Lung microvascular endothelial cell (primary cell): ENCODE results near the gene POLR2L. TPM values are rescaled to one million over a fixed set of nuclear protein-coding genes. Genes with fewer than 3 reads are reported as not detected.

ENCODE experiments used
- DNase-seq, 2 donors: peaks; one replicate each; pipeline versions ENCODE4 v3.0.0 to v3.0.0-alpha.2; 2010; ENCODE audit warnings: low read depth in 2 of 2
- total RNA-seq: library from RNA; depleted of rRNA; stranded (reverse); fragments of >200 nt; gene quantifications from 2 replicates; pipeline ENCODE4 v1.2.1, GENCODE V29; 2014

The POLR2L gene
- total RNA-seq, 1 donor from 2014 or later: 284 TPM

DNA sequence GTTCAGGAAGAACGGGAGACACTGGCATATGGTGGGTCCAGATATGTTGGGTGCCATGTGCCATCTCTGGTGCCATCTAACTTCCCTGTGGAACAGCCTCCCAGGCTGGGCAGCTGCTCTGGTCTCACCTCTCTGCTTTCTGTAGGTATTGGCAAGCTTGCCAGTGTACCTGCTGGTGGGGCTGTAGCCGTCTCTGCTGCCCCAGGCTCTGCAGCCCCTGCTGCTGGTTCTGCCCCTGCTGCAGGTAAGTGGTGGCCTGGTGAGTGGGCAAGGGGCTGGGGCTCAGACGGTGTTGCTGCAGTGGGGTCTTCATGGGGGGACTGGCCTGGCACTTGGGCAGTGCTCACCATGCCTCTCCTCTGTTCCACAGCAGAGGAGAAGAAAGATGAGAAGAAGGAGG is 29.9 kb downstream of the POLR2L start:
- no peak for DNase-seq

DNA sequence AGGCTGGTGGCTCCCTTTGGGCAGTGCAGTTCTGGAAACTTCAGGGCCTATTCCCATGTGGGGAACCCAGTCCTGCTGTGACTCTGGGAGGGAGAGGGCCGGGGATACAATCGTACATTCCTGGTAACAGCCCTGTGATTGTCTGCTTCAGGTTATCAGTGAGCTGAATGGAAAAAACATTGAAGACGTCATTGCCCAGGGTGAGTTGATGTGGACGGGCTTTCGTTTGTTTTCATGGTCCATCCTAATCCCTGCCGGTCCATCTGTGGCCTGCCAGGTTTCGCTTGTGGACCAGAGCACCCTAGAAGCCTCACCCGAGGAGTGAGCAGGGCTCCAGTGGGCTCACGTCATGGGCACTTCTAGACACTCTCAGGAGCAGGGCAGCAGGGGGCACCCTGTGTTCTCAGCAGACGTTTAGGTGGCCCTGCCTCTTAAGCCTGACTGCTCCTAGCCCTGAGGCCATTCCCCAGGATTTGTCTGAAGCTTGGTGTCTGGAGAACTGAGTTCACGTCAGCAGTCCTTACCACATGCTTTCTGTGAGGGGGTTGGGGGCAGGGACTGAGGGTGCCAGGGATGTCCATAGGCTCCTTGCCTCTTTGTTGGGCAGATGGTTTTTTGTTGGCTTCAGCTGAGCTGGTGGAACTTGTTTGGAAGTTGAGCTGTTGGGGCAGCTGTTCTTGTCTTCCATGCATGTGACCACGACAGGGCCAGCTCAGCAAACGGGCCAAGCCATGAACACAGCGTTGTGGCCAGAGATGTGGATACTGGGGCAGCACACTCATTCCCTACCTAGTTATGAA is 30.7 kb downstream of the POLR2L start:
- DNase-seq: peak in 1 of 2 donors; percentile 59

DNA sequence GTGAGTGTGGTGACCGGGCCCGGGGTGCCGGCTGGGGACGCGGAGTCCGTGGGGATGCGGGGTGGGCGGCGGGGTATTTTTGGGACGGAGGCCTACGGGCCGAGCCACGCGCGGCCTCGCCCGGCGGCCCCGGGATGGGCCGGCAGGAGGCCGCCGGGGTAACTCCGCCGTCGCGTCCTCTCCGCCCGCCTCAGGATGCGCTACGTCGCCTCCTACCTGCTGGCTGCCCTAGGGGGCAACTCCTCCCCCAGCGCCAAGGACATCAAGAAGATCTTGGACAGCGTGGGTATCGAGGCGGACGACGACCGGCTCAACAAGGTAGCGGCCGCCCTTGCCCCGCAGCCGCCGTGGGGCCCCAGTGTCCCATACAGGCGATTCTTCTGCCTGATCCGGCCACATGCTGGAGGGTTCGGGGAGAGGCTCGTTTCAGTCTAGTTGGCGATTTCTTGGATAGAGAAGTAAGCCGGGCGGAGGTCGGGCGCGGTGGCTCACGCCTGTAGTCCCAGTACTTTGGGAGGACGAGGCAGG is 32.2 kb downstream of the POLR2L start:
- no peak for DNase-seq

DNA sequence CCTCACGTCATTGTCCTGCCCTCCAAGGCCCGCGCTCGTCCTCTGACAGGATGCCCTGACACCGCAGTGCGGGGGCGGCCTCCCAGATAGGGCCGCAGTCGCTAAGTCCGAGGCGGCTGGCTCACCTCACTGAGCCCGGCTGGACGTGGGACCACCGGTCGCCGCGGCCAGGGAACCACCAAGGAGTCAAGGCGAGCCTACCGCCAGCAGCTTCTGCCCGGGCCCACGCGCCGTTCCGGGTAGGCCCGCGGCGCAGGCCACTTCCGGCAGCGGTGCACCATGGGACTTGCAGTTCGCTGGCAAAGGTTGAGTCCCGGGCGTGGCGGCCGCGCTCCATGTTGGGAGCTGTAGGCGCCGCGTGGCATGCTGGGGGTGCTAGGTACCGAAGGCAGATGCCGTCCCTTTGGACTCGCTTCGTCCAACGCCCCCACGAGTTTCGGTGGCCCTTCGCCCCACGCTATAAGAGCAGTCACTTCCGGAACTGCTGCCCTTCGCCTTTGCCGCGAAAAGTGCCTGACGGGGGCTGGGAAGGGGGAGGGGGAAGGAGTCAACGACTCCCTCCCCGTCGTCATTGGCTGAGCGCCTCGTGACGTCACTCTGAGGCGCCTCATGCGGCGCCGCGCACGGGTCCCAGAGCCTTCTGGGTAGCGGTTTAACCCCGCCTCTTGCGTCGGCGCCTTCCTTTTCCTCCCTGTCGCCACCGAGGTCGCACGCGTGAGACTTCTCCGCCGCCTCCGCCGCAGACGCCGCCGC is 32.9 kb downstream of the POLR2L start, which contains the start of gene RPLP2:
Gene RPLP2 (plus strand): TSS at position 681 of the 753 bp plus-strand sequence. CDS start 268 bp downstream, outside the sequence.
- peak; percentile 98 for DNase-seq

DNA sequence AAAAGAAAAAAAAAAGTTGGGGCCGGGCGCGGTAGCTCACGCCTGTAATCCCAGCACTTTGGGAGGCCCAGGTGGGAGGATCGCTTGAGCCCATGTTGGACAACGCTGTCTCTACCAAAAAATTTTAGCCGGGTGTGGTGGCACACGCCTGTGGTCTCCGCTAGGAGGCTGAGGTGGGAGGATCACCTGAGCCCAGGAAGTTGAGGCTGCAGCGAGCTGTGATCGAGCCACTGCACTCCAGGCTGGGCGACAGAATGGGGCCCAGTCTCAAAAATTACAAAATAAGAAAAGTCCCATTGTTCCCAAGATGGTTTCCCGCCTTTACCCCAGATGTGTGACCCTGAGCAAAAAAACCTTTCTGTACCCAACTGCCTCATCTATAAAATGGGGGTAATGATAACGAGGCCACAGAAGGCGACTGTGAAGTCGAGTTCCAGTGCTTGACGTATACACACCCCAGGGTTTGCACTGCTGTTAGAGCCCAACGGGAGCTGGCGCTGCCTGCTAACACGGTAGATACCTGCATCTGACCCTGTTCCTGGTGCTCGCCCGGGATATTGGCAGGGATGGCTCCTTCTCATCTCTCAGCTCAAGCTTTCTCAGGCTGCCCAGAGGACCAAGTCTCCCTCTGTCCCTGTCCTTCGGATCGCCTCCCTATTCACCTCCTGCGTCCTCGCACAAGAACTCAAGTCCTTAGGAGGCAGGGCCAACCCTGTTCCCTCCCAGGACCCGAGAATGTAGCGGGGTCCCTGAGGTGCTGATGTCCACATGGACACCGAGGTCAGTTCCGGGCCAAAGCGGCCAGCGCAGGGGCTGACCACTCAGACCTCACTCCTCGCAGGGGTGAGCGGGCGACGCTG is 33.7 kb downstream of the POLR2L start:
- no peak for DNase-seq

DNA sequence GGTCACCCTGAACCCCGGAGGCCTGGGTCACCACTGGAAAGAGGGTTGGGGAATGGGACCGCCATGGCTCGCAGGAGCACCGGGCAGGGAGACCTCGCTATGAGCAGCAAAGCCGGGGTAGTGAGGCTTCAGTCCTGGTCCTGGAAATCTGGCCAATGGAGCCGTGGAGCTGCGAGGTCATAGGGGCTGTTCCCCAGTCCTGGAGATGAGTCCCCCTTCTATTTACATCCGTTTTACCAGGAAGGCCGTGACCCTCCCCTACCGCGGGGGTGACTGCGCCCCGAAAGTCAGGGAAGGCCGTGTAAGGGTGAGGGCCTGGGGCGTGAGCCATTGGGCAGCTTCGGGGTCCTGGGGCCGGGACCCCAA is 37.7 kb downstream of the POLR2L start:
- no peak for DNase-seq

DNA sequence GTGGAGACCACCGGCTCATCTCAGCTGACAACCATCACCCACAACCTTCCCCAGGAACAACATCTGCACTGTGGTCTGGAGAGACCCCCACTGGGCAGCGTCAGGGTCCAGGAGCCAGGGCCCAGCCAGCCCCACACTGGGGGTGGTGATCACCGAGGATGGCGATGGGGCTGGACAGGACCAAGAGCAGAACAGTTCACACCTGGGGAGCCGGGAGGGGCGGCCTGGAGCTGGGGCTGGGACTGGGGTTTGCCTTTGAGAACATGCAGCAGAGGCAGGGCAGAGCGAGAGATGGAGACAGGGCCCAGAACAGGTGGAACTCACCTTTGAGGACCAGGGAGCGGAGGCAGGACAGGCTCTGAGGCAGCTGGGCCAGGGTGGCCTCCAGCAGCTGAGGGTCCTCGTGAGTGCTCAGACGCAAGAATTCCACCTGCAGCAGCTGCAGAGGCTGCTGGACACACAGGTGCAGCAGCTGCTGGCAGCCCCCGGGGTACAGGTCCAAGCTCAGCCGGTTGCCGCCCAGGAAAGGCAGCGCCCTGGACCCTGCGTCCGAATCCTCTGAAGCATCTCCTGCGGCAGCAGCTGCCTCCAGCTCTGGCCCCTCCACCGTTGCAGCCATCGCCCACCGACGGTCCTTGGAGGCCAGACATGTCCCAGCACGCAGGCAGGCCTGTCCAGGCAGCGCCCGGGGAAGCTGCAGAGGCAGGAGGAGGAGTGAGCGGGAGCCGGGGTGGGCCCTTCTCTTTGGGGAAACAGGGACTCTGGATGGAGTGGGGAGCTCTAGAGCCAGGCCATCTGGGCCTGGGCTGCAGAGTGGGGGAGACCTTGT is 38.3 kb downstream of the POLR2L start:
- peak in 1 of 2 donors; percentile 30 for DNase-seq

DNA sequence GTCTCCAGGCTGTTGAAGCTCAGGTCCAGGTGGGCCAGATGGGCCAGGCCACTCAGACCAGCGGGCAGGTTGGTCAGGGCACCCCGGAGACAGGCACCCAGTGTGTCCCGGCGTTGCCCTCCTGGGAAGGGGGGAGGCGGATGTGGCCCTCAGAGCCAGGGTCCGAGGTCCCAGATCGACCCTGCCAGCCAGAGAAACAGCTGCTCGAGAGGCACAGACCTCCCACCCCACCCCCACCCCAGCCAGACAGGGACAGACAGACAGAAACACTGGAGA is 38.9 kb downstream of the POLR2L start:
- no peak for DNase-seq

DNA sequence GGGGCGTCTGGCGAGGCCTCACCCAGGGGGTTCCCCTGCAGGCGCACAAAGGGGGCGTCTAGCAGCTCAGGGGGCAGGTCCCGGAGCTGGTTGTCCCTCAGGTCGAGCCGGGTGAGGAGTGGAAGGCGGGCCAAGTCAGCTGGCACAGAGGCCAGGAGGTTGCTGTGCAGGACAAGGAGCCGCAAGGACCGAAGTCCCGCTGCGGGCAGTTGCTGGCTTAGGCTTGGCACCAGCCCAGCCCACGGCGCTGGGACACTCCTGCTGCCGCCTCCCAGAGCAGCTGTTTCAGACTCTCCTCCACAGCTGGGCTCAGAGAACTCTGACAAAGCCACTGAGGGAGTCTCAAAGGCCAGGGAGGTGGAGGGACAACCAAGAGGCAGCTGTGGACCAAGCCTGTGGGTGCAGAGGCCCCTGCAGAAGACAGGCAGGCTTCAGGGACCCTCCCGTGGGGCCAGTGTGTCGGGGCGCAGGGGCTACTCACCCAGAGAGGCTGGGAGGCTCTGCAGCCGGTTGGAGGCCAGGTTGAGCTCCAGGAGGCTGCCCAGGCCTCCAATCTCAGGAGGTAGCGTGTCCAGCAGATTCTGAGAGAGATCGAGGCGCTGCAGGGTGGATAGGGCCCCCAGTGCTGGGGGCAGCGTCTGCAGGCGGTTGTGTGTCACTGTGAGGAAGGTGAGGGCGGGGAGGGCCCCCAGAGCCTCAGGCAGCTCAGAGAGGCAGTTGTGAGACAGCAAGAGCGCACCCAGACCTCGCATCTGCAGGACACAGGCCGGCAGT is 39.4 kb downstream of the POLR2L start:
- DNase-seq: no peak

DNA sequence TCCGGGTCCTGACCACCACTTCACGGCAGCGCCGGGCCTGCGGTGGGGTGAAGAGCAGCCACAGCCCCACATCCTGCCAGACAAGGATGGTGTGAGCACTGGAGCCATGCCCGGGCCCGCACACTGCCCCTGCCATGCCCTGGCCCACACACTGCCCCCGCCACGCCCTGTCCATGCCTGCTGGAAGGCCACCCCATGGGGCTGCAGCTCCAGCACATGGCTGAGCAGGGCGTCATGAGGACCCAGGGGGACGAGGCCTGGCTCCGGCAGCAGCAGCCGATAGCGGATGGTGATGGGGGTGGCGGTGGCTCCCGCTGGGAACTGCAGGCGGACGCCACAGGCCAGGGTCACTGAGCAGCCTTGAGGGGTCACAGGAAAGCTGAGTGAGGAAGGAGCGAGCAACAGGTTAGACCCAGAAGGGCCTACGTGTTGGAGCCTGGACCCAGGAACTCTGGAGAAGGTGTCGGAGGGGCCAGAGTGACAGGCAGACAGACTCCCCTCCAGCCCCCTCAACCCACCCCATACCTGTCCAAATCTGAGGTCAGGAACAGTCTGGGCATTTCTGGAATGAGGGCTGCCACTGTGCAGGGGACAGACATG is 40.2 kb downstream of the POLR2L start:
- DNase-seq: no peak

DNA sequence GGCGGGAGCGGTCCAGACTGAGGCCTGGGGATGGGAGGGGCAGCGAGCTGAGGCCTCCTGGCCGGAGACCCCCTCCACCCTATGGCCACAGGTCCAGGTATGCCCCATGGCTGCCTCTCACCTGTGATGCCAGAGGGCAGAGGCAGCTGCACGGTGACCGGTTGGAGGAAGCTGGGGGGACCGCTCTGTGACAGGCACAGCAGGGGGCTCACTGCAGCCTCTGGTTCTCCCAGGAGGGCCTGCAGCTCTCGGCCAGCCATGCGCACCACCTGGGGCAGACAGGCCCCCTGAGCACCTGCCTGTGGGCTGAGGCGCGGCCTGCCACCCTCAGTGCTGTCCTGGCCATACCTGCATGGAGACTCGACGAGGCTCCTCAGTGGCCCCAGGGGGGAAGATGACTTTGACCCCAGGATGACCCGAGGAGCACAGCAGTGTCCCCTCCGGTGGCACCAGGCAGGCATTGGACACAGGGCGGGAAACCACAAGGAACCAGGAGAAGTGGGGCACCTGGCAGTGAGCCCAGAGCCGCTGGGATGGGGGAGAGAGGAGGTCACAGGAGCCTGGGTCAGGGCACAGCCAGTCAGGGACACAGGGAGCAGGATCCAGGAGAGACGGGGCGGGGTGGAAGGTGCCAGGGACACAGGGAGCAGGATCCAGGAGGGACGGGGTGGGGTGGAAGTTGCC is 41.1 kb downstream of the POLR2L start:
- no peak for DNase-seq

DNA sequence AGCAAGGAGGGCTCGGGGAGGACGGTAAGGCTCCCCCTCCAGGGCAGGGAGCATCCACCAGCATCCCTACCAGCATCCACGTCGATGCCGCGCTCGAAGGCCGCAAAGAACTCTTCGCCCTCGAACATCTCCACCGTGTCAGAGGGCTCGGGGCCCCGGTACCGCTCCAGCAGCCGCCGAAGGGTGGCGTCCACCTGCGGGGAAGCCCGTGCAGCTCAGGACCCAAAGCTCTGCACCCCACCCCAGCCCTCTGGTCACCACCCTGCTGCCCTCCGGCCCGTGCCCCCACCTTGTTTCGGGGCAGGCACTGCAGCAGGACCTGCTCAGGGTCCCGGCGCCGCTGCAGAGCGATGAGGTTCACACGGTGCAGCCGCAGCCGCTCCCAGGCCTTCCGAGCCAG is 41.9 kb downstream of the POLR2L start:
- no peak for DNase-seq

DNA sequence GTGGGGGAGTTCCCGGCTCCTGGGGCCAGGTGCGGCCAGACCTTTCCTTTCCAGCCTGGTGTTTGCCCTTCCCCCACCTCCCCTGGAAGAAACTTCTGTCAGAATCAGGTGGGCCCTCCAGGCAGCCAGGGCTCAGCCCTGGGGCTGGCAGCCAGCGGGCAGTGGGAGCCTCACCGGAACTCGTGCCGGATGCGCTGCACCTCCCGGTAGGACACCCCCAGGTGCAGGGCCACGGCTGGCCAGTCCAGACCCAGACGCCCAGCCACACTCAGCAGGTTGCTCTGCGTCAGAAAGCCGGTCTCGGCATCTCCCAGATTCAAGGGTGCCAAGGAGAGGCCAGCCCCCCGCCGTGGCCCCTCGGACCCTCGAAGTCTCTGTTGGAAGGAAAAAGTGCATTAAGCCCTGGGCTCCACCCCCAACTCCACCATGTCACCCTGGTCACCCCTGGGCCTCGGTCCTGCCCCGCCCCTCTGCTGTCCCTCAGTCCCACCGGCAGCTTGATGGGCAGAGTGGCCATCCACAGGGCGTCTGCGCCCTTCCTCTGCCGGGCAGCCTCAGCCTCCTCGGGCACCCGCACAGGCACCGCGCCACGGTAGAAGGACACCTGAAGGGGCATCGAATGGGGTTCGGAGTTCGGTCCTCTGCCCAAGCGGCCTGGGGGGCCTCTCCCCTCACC is 42.5 kb downstream of the POLR2L start:
- DNase-seq: no peak

DNA sequence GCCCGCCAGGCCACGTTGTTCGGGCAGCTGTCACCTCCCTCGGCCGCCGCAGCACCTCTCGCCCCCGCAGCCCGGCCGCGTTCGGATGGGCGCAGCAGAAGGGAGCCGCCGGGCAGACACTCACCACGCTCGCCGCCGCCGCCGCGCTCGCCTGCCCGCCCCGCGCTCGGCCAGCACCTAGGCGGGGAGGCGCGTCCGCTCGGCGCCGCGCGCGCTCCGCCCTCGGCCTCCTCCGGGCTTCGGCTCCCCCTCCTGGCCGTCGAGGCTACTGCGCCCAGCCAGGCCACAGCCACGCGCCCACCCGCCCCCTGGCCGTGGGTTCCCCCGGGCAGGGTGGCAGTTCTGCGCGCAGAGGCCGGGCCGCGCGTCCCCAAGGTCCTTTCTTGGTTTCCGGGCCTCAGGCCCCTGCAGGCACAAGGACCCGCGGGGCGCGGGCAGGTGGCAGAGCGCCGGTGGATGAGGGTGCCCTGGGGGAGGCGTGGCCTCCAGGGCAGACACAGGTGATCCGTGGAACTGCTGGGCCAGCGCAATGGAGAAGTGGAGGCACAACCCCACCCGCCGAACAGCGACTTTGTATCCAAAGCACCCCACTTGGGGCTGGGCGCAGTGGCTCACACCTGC is 44.1 kb downstream of the POLR2L start, which contains the start of gene SLC25A22:
Gene SLC25A22 (minus strand): TSS at position 189 of the 621 bp plus-strand sequence. CDS start 3,275 bp downstream, outside the sequence.
- peak; percentile 81 to 87 for DNase-seq

DNA sequence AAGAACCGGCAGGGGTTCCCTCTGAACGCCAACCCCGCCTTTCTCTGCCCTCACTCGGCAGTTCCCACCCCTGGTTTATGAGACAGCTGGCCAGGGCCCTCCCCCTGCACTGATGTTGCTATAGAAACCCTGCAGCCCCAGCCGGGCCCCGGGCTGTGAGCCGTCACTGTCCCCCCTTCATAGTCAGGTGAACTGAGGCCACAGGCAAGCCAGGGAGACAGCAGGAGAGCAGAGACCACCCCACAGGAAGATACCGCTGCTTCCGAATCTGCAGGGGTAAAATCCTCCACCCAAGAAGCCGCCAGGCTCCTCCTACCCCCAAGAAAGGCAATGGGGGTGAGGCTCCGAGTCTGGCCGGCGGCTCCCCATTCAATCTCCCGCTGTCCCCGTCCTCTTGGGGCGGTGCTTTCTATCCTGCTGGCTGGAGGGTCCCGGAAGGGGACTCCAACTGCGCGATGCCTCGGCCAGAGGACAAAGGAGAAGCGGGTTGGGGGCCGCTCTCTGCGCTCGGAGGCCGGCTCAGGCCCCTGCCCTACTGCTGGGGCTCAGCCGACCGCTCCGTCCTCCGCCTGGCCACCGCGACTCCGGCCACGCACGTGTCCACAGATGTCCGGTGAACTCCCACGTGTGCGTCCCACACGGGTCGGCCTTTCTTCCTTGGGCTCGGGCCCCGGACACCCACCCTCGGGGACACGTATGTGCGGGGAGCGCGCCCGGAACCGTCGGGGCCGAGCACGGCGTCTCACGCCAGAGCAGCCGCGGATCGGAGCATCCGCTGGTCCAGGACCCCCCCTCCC is 44.8 kb downstream of the POLR2L start:
- peak; percentile 75 to 81 for DNase-seq

DNA sequence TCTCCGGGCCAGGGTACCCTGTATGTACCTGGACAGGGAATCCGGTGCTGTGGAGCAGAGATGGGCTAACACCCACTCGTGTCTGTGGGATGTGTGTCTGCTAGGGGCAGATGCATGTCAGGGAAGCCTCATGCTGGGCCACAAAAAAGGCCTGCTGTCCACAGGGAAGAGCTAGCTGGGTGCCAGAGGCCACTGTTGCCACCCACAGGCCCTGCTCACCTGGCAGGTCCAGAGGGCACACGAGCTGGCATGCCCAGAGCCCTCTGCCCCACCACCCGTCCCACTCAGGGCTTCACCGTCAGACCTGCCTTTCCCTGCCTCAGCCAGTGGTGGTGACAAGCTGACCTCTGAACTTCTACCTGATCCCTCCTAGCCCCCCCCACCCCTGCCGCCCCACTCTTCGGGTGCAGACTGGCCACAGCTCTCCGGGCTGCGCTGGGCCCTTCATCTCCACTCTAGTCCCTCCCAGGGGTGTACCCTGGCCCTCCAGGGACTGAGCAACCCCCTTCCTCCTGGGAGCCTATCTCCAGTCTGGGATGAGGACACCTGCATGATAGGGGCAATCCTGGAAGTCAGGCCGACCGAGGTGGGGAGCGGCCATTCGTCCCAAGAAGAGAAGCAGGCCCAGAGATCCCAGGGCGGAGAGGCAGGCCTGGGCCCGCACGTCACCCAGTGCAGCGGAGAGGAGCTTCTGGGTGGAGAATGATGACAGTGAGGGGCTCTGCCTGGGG is 45.6 kb downstream of the POLR2L start:
- DNase-seq: no peak
